SU-DHL-6 (cell line): ENCODE data around the gene SP2.

ENCODE experiments used
- H2AFZ ChIP-seq: fragments of 200-600 bp; sonication (generic); 2 replicates; pipeline ENCODE4 v1.6.1; 2014; ENCODE audit warnings: low read depth, mild to moderate bottlenecking, moderate library complexity, mixed read lengths, antibody characterized with exemption, low read length; ENCODE audit not compliant: severe bottlenecking
- H3F3A ChIP-seq: fragments of 200-600 bp; shearing (Covaris generic); 2 replicates; pipeline ENCODE4 v1.6.0; 2016; ENCODE audit warnings: antibody characterized with exemption, mild to moderate bottlenecking; ENCODE audit not compliant: insufficient read depth
- H3K27ac ChIP-seq: fragments of 200-600 bp; sonication (generic); 2 replicates; pipeline ENCODE4 v1.5.1; 2016; ENCODE audit warnings: low read depth, mild to moderate bottlenecking, low read length, moderate library complexity, mixed read lengths
- H3K27me3 ChIP-seq: fragments of 200-600 bp; sonication (generic), shearing (Covaris generic); 2 replicates; pipeline ENCODE4 v1.6.0; 2014; ENCODE audit warnings: mild to moderate bottlenecking, low read length
- H3K36me3 ChIP-seq: fragments of 200-600 bp; sonication (generic); 2 replicates; pipeline ENCODE4 v1.6.1; 2014; ENCODE audit warnings: mild to moderate bottlenecking, low read length, mixed read lengths
- H3K4me2 ChIP-seq: fragments of 300-600, 200-600 bp; shearing (Covaris generic), sonication (generic); 2 replicates; pipeline ENCODE4 v1.6.0; 2014; ENCODE audit warnings: low read length, low read depth, mild to moderate bottlenecking; ENCODE audit not compliant: poor library complexity, severe bottlenecking
- H3K4me3 ChIP-seq: fragments of 200-600 bp; sonication (generic); 2 replicates; pipeline ENCODE4 v1.5.1; 2014; ENCODE audit warnings: antibody characterized with exemption, low read length, mild to moderate bottlenecking, mixed read lengths; ENCODE audit not compliant: insufficient read depth, poor library complexity, severe bottlenecking
- H3K79me2 ChIP-seq: fragments of 200-600 bp; sonication (generic); 2 replicates; pipeline ENCODE4 v1.6.1; 2014; ENCODE audit warnings: mild to moderate bottlenecking, low read length, moderate library complexity; ENCODE audit not compliant: insufficient read depth
- H3K9ac ChIP-seq: fragments of 200-600 bp; sonication (generic); 2 replicates; pipeline ENCODE4 v1.7.0; 2014; ENCODE audit warnings: mild to moderate bottlenecking, low read length
- H3K9me2 ChIP-seq: fragments of 200-600 bp; sonication (generic); replicated peaks from 2 replicates; pipeline ENCODE4 v1.6.1; 2014; ENCODE audit warnings: low read length; ENCODE audit not compliant: insufficient read depth
- H3K9me3 ChIP-seq: fragments of 200-600 bp; sonication (generic); 2 replicates; pipeline ENCODE4 v1.6.1; 2014; ENCODE audit warnings: low read length, mixed read lengths; ENCODE audit not compliant: insufficient read depth
- H4K20me1 ChIP-seq: fragments of 200-600 bp; sonication (generic); 2 replicates; pipeline ENCODE4 v1.6.1; 2014; ENCODE audit warnings: low read depth, mild to moderate bottlenecking, antibody characterized with exemption, low read length, moderate library complexity, mixed read lengths
- CTCF ChIP-seq: fragments of 200-600 bp; sonication (generic); IDR thresholded peaks from one replicate; pipeline ENCODE4 v1.5.1; 2017; ENCODE audit warnings: antibody characterized with exemption, mild to moderate bottlenecking, low read length, moderate library complexity; ENCODE audit not compliant: insufficient read depth, poor library complexity, severe bottlenecking
- EZH2phosphoT487 ChIP-seq: fragments of 200-600 bp; sonication (generic), shearing (Covaris generic); conservative IDR thresholded peaks from 2 replicates; pipeline ENCODE4 v1.6.1; 2018; ENCODE audit warnings: mild to moderate bottlenecking, antibody characterized with exemption, low read length, moderate library complexity, mixed read lengths

Gene SP2

DNA sequence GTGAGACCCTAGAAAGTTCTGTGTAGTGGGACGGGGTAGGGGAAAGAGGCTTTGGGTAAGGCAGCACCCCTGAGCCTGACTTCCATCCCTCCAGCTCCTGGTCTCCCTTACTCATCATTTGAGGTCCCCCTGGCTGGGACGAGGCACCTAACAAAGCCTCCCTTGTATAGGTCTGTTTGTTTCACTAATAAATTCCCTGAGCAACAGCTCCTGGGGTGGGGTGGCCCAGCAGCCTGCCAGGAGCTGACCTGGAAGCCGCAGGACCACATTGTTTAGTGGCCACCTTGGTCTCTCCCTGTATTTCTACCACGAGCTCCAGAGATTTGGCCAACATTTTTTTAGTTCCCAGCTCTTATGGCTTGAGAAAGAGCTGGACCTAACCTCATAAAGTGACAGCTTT lies 54.4 kb downstream of the SP2 start:
- Histone ChIP-seq H3K79me2 (no peaks in the 10 kb centered on the region), H3K9me3 (no peaks in the 10 kb centered on the region), H3K27ac (no peak overlapping the region), H3K4me3 (no peak overlapping the region), H3K9me2 (no peaks in the 10 kb centered on the region), H3K9ac (no peak overlapping the region), H3K36me3 (no peaks in the 10 kb centered on the region), H3K27me3 (no peaks in the 10 kb centered on the region), H3K4me2 (no peak overlapping the region), H3F3A (no peaks in the 10 kb centered on the region), H2AFZ (no peak overlapping the region), H4K20me1 (no peaks in the 10 kb centered on the region)
- TF ChIP-seq EZH2phosphoT487 (no peak), CTCF (no peak)

- no peak overlapping the region for H3K27ac ChIP-seq
- TF ChIP-seq EZH2phosphoT487: no peak
- no peak for TF ChIP-seq CTCF
- H3F3A ChIP-seq: no peaks in the 10 kb centered on the region
- H3K79me2 ChIP-seq: no peaks in the 10 kb centered on the region
- H3K9ac ChIP-seq: no peak overlapping the region
- no peak overlapping the region for H2AFZ ChIP-seq
- H3K36me3 ChIP-seq: no peaks in the 10 kb centered on the region
- no peaks in the 10 kb centered on the region for H3K9me3 ChIP-seq
- no peaks in the 10 kb centered on the region for H4K20me1 ChIP-seq
- no peaks in the 10 kb centered on the region for H3K27me3 ChIP-seq
- no peak overlapping the region for H3K4me2 ChIP-seq
- no peak overlapping the region for H3K4me3 ChIP-seq
- H3K9me2 ChIP-seq: no peaks in the 10 kb centered on the region
Measured at GRCh38 chr17:47952171-47953021, 56.4 kb downstream of the SP2 start.

- no peaks in the 10 kb centered on the region for H4K20me1 ChIP-seq
- no peaks in the 10 kb centered on the region for H3K9me3 ChIP-seq
- no peaks in the 10 kb centered on the region for H3K27me3 ChIP-seq
- H3K27ac ChIP-seq: no peak overlapping the region
- TF ChIP-seq CTCF (no peak), EZH2phosphoT487 (no peak)
- no peak overlapping the region for H2AFZ ChIP-seq
- no peaks in the 10 kb centered on the region for H3K9me2 ChIP-seq
- H3K36me3 ChIP-seq: no peaks in the 10 kb centered on the region
- no peak overlapping the region for H3K9ac ChIP-seq
- no peaks in the 10 kb centered on the region for H3F3A ChIP-seq
- no peak overlapping the region for H3K4me2 ChIP-seq
- no peaks in the 10 kb centered on the region for H3K79me2 ChIP-seq
- no peak overlapping the region for H3K4me3 ChIP-seq
Measured at GRCh38 chr17:47953909-47954308, 57.9 kb downstream of the SP2 start.
